HepG2 (cell line): Measurements from ENCODE around the gene PRKCZ. TPM values are rescaled to one million over a fixed set of nuclear protein-coding genes. Genes with fewer than 3 reads are reported as not detected.

Experiments
- CBFB ChIP-seq: sonication (generic); formaldehyde crosslinking; IDR thresholded peaks from 2 replicates; pipeline ENCODE4 v1.4.0; 2020; ENCODE audit warnings: missing genetic modification reagents
- CENPX ChIP-seq: sonication (generic); formaldehyde crosslinking; IDR thresholded peaks from 2 replicates; pipeline ENCODE4 v1.9.0; 2021; ENCODE audit warnings: mild to moderate bottlenecking, missing genetic modification reagents, moderate library complexity
- EZH2 ChIP-seq: conservative IDR thresholded peaks from 2 replicates; pipeline ENCODE4 v1.6.1; 2012; ENCODE audit warnings: mild to moderate bottlenecking, low read depth, low read length, moderate library complexity
- FIP1L1 ChIP-seq: fragments of 200-400 bp; formaldehyde crosslinking; IDR thresholded peaks from 2 replicates; pipeline ENCODE4 v1.6.1; 2018; ENCODE audit warnings: low read depth, mild to moderate bottlenecking, low read length, moderate library complexity, borderline replicate concordance; ENCODE audit not compliant: insufficient read depth
- GTF2F1 ChIP-seq: fragments of 150-350 bp; IDR thresholded peaks from 2 replicates; pipeline ENCODE4 v1.6.1; 2014; ENCODE audit warnings: low read length
- MAFG ChIP-seq: sonication (generic); formaldehyde crosslinking; IDR thresholded peaks from 2 replicates; pipeline ENCODE4 v1.5.1; 2020; ENCODE audit warnings: mild to moderate bottlenecking, missing genetic modification reagents
- MTF1 ChIP-seq: sonication (generic); formaldehyde crosslinking; IDR thresholded peaks from 2 replicates; pipeline ENCODE4 v1.5.0; 2020; ENCODE audit warnings: missing genetic modification reagents
- RBM39 ChIP-seq: fragments of 200-400 bp; formaldehyde crosslinking; IDR thresholded peaks from one replicate; pipeline ENCODE4 v1.6.1; 2018; ENCODE audit warnings: antibody characterized with exemption, mild to moderate bottlenecking, low read depth, low read length; ENCODE audit not compliant: poor library complexity, severe bottlenecking
- RERE ChIP-seq: IDR thresholded peaks from 2 replicates; pipeline ENCODE4 v1.6.1; 2016; ENCODE audit warnings: low read depth, missing genetic modification reagents, missing compliant biosample characterization
- RXRA ChIP-seq: sonication (generic); formaldehyde crosslinking; IDR thresholded peaks from 2 replicates; pipeline ENCODE4 v1.5.1; 2020; ENCODE audit warnings: missing genetic modification reagents
- SAFB2 ChIP-seq: sonication (generic); formaldehyde crosslinking; IDR thresholded peaks from 2 replicates; pipeline ENCODE4 v1.5.1; 2020; ENCODE audit warnings: missing genetic modification reagents, low read depth, mild to moderate bottlenecking, borderline replicate concordance
- SCMH1 ChIP-seq: sonication (generic); formaldehyde crosslinking; IDR thresholded peaks from 2 replicates; pipeline ENCODE4 v1.9.0; 2021; ENCODE audit warnings: missing genetic modification reagents, mild to moderate bottlenecking, borderline replicate concordance
- ZNF253 ChIP-seq: sonication (generic); formaldehyde crosslinking; IDR thresholded peaks from 2 replicates; pipeline ENCODE4 v1.8.0; 2022; ENCODE audit warnings: mild to moderate bottlenecking, missing genetic modification reagents, borderline replicate concordance
- ZNF335 ChIP-seq: sonication (generic); formaldehyde crosslinking; IDR thresholded peaks from 2 replicates; pipeline ENCODE4 v1.4.0; 2020; ENCODE audit warnings: missing genetic modification reagents
- ZNF605 ChIP-seq: sonication (generic); formaldehyde crosslinking; IDR thresholded peaks from 2 replicates; pipeline ENCODE4 v1.8.0; 2022; ENCODE audit warnings: mild to moderate bottlenecking, missing genetic modification reagents
- ZNF766 ChIP-seq: sonication (generic); formaldehyde crosslinking; IDR thresholded peaks from 2 replicates; pipeline ENCODE4 v1.5.0; 2020; ENCODE audit warnings: missing genetic modification reagents, borderline replicate concordance
- polyA plus RNA-seq, 8 experiments: library from polyadenylated mRNA; depleted of rRNA in 3 of 8; stranded (reverse) in 7 of 8; unstranded in 1 of 8; fragments of >200 nt; fragmentation: Illumina TruSeq in 4 of 8; extraction: Trizol in 4 of 8; gene quantifications; 2 replicates each; pipeline versions ENCODE4 v1.2.1 to v1.2.3, GENCODE V29; 2011 to 2016; ENCODE audit warnings: low read depth in 4 of 8, missing spikeins in 1 of 8, mixed read lengths in 1 of 8; ENCODE audit not compliant: insufficient read depth in 1 of 8
- total RNA-seq, 5 experiments: library from RNA; depleted of rRNA; stranded (reverse); fragments of >200 nt; fragmentation: Illumina TruSeq; extraction: Trizol; gene quantifications; 2 replicates each; pipeline ENCODE4 v1.2.3, GENCODE V29; 2016; ENCODE audit warnings: low read depth in 1 of 5
- TF ChIP-seq, protein P1 (sequence below), 2 experiments: fragments of 450-650 bp in 1 of 2; sonication (generic) in 1 of 2; formaldehyde crosslinking; IDR thresholded peaks; 2 replicates each; pipeline versions ENCODE4 v1.5.0 to v1.8.0; 2020 to 2022; ENCODE audit warnings: mild to moderate bottlenecking in 1 of 2, missing genetic modification reagents in 1 of 2
- TF ChIP-seq, protein P2 (sequence below): IDR thresholded peaks from 2 replicates; pipeline ENCODE4 v1.6.1; 2016; ENCODE audit warnings: missing compliant biosample characterization, missing genetic modification reagents, borderline replicate concordance

PRKCZ gene
- total and polyA plus RNA-seq, 2 of the 13 experiments (the other 11 are each of a cell fraction or from before 2014, with no cell fraction given): 34.7 to 85.2 TPM

DNA sequence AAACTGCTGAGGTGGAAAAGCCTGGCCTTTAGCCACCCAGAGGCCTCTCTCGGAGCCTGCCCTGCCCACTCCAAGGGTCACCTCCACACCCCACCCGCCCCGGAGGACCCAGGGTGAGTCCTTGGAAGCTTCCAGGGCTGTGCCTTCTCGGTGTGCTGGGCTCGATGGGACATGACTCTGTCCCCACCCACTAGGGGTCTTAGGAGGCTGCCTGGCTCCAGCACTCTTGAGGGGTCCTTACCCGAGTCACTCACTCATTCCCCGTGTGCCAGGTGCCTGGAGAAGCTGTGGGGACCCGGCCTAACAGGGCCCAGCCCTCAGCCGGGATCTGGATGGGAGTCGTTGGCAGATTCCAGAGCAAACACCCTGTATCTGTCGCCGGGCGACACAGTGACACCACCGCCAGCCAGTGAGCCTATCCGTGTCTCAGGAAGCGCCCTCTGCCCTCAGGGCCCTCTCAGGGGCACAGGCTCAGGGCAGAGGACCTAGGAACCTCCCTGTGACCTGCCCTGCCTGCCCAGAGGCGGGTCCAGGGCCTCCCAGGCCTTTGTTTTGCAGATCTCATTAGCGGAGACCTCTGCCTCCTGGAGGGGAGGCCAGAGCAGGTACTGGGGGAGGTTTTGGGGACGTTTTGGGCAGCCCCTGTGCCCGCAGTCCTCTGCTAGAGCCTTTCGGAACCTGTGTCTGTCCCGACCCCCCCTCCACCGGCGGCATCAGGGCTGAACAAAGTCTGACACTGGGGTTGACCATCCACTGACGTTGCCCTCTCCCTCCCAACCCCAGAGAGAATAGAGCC, 3.1 kb upstream of the PRKCZ start (continued):
- no peak for TF ChIP-seq RERE (CRISPR knock-in tag)
- TF ChIP-seq, protein P1, sequence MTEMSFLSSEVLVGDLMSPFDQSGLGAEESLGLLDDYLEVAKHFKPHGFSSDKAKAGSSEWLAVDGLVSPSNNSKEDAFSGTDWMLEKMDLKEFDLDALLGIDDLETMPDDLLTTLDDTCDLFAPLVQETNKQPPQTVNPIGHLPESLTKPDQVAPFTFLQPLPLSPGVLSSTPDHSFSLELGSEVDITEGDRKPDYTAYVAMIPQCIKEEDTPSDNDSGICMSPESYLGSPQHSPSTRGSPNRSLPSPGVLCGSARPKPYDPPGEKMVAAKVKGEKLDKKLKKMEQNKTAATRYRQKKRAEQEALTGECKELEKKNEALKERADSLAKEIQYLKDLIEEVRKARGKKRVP (CRISPR knock-in tag; IDR thresholded peaks at IDR 0.05): no peak
- TF ChIP-seq CENPX: no peak
- TF ChIP-seq CBFB (CRISPR knock-in tag): no peak; the same call in 1 of the 2 replicates
- no peak for TF ChIP-seq ZNF253 (CRISPR knock-in tag)
- TF ChIP-seq ZNF605 (CRISPR knock-in tag): no peak; the same call in 1 of the 2 replicates
- no peak for TF ChIP-seq MAFG (CRISPR knock-in tag)
- TF ChIP-seq GTF2F1: no peak
- TF ChIP-seq SCMH1: no peak
- 0 out of 2 replicates have a peak, but pooled peaks have one; percentile 66 for TF ChIP-seq ZNF335 (CRISPR knock-in tag)
- TF ChIP-seq RXRA (CRISPR knock-in tag): peak; percentile 64
- TF ChIP-seq, protein P2, sequence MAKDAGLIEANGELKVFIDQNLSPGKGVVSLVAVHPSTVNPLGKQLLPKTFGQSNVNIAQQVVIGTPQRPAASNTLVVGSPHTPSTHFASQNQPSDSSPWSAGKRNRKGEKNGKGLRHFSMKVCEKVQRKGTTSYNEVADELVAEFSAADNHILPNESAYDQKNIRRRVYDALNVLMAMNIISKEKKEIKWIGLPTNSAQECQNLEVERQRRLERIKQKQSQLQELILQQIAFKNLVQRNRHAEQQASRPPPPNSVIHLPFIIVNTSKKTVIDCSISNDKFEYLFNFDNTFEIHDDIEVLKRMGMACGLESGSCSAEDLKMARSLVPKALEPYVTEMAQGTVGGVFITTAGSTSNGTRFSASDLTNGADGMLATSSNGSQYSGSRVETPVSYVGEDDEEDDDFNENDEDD (CRISPR knock-in tag): peak; percentile 47; the same call in 1 of the 2 replicates
- TF ChIP-seq FIP1L1: no peak
- no peak for TF ChIP-seq EZH2
- no peak for TF ChIP-seq SAFB2 (CRISPR knock-in tag)
- TF ChIP-seq MTF1 (CRISPR knock-in tag): no peak
- TF ChIP-seq ZNF766 (CRISPR knock-in tag): no peak
- no peak for TF ChIP-seq RBM39
